NB4 (cell line): ENCODE results near the gene GPR78.

Experiments
- POLR2A ChIP-seq: IDR thresholded peaks from 2 replicates; pipeline ENCODE4 v1.6.1; 2011; ENCODE audit warnings: mild to moderate bottlenecking; ENCODE audit not compliant: insufficient read length; ENCODE audit errors: extremely low read depth
- TF ChIP-seq, protein P1 (sequence below): IDR thresholded peaks from one replicate; pipeline ENCODE4 v1.5.1; 2012; ENCODE audit warnings: low read depth, low read length

- no peak for TF ChIP-seq POLR2A
- TF ChIP-seq, protein P1, sequence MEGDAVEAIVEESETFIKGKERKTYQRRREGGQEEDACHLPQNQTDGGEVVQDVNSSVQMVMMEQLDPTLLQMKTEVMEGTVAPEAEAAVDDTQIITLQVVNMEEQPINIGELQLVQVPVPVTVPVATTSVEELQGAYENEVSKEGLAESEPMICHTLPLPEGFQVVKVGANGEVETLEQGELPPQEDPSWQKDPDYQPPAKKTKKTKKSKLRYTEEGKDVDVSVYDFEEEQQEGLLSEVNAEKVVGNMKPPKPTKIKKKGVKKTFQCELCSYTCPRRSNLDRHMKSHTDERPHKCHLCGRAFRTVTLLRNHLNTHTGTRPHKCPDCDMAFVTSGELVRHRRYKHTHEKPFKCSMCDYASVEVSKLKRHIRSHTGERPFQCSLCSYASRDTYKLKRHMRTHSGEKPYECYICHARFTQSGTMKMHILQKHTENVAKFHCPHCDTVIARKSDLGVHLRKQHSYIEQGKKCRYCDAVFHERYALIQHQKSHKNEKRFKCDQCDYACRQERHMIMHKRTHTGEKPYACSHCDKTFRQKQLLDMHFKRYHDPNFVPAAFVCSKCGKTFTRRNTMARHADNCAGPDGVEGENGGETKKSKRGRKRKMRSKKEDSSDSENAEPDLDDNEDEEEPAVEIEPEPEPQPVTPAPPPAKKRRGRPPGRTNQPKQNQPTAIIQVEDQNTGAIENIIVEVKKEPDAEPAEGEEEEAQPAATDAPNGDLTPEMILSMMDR = no peak
Observed at GRCh38 chr4:8534611-8535010, 45.6 kb upstream of the GPR78 start.
